ENCODE results near the gene SHC1.

The SHC1 gene

GRCh38 chr1:154934358-154934948 is 36.1 kb downstream of the SHC1 start:
- no peak for DNase-seq

- peak; percentile 21 for DNase-seq
These were observed 38.5 kb downstream of the SHC1 start for GRCh38 chr1:154931940-154932487.

- no peak for DNase-seq
These were observed 44.3 kb downstream of the SHC1 start for GRCh38 chr1:154926201-154926600.

GRCh38 chr1:154925335-154926170 is 45.0 kb downstream of the SHC1 start:
- DNase-seq: no peak

GRCh38 chr1:154923695-154924094 is 46.9 kb downstream of the SHC1 start:
- no peak for DNase-seq

- no peak for DNase-seq
These were observed 57.3 kb downstream of the SHC1 start for GRCh38 chr1:154913273-154913672.

- no peak for DNase-seq
These were observed 57.8 kb downstream of the SHC1 start for GRCh38 chr1:154912755-154913154.

Measured in NCI-H510A treated with DMSO at 0.1 percent for 48 hours (cell line).